AG04449 (cell line): Measurements from ENCODE around the gene FAM221B.

Experiments used
- CTCF ChIA-PET: fragments of 350-600 bp; formaldehyde crosslinking; extraction: SDS; loops from one replicate; lab custom pipeline; 2021; ENCODE audit warnings: antibody characterized with exemption; lab: Yijun Ruan, JAX
- POLR2A ChIA-PET: fragments of 400-600, 350-600 bp; formaldehyde crosslinking; extraction: SDS; loops from one replicate; lab custom pipeline; 2020; ENCODE audit warnings: antibody characterized with exemption, inconsistent platforms; lab: Yijun Ruan, JAX
- DNase-seq: peaks from one replicate; pipeline ENCODE4 v3.0.0-alpha.2; 2010; ENCODE audit warnings: low read depth, low spot score
- H3K4me3 ChIP-seq: 2 replicates; pipeline ENCODE4 v1.5.1; 2011; ENCODE audit warnings: low read depth, mild to moderate bottlenecking, control low read depth, low read length
- CTCF ChIP-seq: IDR thresholded peaks from one replicate; pipeline ENCODE4 v1.5.1; 2011; ENCODE audit warnings: mild to moderate bottlenecking, moderate library complexity, low read length, control low read depth, inconsistent platforms; ENCODE audit not compliant: insufficient read depth; ENCODE audit errors: missing control alignments

Gene FAM221B

GRCh38 chr9:35859310-35859989, 30.9 kb upstream of the FAM221B start:
- DNase-seq = no peak
- CTCF ChIA-PET = interaction anchor here (2.2 kb wide), 1 partner anchor 22 kb away, joined by 16 read pairs; no protein-coding TSS in a partner anchor
- no peak for TF ChIP-seq CTCF
- no peak overlapping the region for H3K4me3 ChIP-seq
- POLR2A ChIA-PET = no interaction called here

- no peak overlapping the region for H3K4me3 ChIP-seq
- CTCF ChIA-PET = interaction anchor here (0.9 to 2.2 kb wide), 4 partner anchors 10 to 23 kb away, joined by 3 to 16 read pairs (median 5); no protein-coding TSS in a partner anchor
- POLR2A ChIA-PET = no interaction called here
- DNase-seq = no peak
- no peak for TF ChIP-seq CTCF
Measured at GRCh38 chr9:35858458-35858857, 29.9 kb upstream of the FAM221B start.

- no peak for DNase-seq
- H3K4me3 ChIP-seq = no peak overlapping the region
- ChIA-PET CTCF (interaction anchor here (1.4 to 1.7 kb wide), 6 partner anchors 8 to 66 kb away, joined by 3 to 11 read pairs (median 6); no protein-coding TSS in a partner anchor), POLR2A (no interaction called here)
- no peak for TF ChIP-seq CTCF
Measured at GRCh38 chr9:35856882-35857281, 28.4 kb upstream of the FAM221B start.

GRCh38 chr9:35856206-35856605, 27.7 kb upstream of the FAM221B start:
- ChIA-PET CTCF (interaction anchor here (0.7 to 1.6 kb wide), 5 partner anchors 9 to 472 kb away, joined by 3 to 11 read pairs (median 3); no protein-coding TSS in a partner anchor), POLR2A (no interaction called here)
- no peak for DNase-seq
- H3K4me3 ChIP-seq = no peak overlapping the region
- TF ChIP-seq CTCF = no peak

GRCh38 chr9:35854091-35854762, 25.7 kb upstream of the FAM221B start:
- ChIA-PET CTCF (interaction anchor here (1.2 to 1.7 kb wide), 2 partner anchors 28 to 64 kb away, joined by 3 to 5 read pairs; no protein-coding TSS in a partner anchor), POLR2A (no interaction called here)
- H3K4me3 ChIP-seq = no peak overlapping the region
- TF ChIP-seq CTCF = no peak
- no peak for DNase-seq
